Chondrocyte (in vitro differentiated cells): Measurements from ENCODE around the gene CFAP46. TPM values are rescaled to one million over a fixed set of nuclear protein-coding genes. Genes with fewer than 3 reads are reported as not detected.

Source experiments
- DNase-seq: peaks from one replicate; pipeline ENCODE4 v3.0.0; 2021; ENCODE audit warnings: mixed read lengths, low spot score
- H3K27ac Mint-ChIP-seq: one replicate; pipeline ENCODE4 v1.8.0; 2021; ENCODE audit warnings: mild to moderate bottlenecking, moderate library complexity, mixed read lengths; ENCODE audit not compliant: unreplicated experiment
- H3K27me3 Mint-ChIP-seq: 2 replicates; pipeline ENCODE4 v1.8.0; 2021; ENCODE audit warnings: low read depth, mixed read lengths
- H3K36me3 Mint-ChIP-seq: 2 replicates; pipeline ENCODE4 v1.8.0; 2021; ENCODE audit warnings: low read depth, mixed read lengths
- H3K4me1 Mint-ChIP-seq: 2 replicates; pipeline ENCODE4 v1.8.0; 2021; ENCODE audit warnings: low read depth, mild to moderate bottlenecking, mixed read lengths
- H3K4me3 Mint-ChIP-seq: one replicate; pipeline ENCODE4 v1.8.0; 2021; ENCODE audit warnings: mild to moderate bottlenecking, moderate library complexity, mixed read lengths; ENCODE audit not compliant: unreplicated experiment
- H3K9me3 Mint-ChIP-seq: 2 replicates; pipeline ENCODE4 v1.8.0; 2021; ENCODE audit warnings: low read depth, mixed read lengths
- CTCF ChIP-seq: fragments of 200-600 bp; sonication (generic); IDR thresholded peaks from 2 replicates; pipeline ENCODE4 v1.5.0; 2021; ENCODE audit warnings: antibody characterized with exemption, mild to moderate bottlenecking, moderate library complexity
- total RNA-seq: library from RNA; stranded (reverse); gene quantifications from 3 replicates; pipeline ENCODE4 v1.2.1, GENCODE V29; 2021

Gene CFAP46
- total RNA-seq, 1 donor from 2014 or later = 0.92 TPM

GRCh38 chr10:132785723-132786475 lies 156.5 kb downstream of the CFAP46 start, which contains the start of gene NKX6-2:
Gene NKX6-2 (minus strand): TSS chr10:132786147. CDS start chr10:132785948, 199 bp downstream.
- DNase-seq = no peak
- Mint-ChIP-seq H3K27ac (no peak within 1 kb of the TSS), H3K36me3 (peaks cover 17% of the 10 kb centered on the region), H3K4me1 (no peaks in the 10 kb centered on the region), H3K9me3 (no peaks in the 10 kb centered on the region), H3K4me3 (no peak within 1 kb of the TSS), H3K27me3 (peaks cover 16% of the 10 kb centered on the region)
- no peak for TF ChIP-seq CTCF

GRCh38 chr10:132784866-132785722 lies 157.3 kb downstream of the CFAP46 start:
- no peak for TF ChIP-seq CTCF
- no peaks in the 10 kb centered on the region for H3K4me1 Mint-ChIP-seq
- peaks cover 12% of the 10 kb centered on the region for H3K27me3 Mint-ChIP-seq
- no peak overlapping the region for H3K4me3 Mint-ChIP-seq
- H3K36me3 Mint-ChIP-seq = peaks cover 18% of the 10 kb centered on the region
- DNase-seq = no peak
- no peak overlapping the region for H3K27ac Mint-ChIP-seq
- H3K9me3 Mint-ChIP-seq = no peaks in the 10 kb centered on the region

GRCh38 chr10:132783940-132784865 lies 158.2 kb downstream of the CFAP46 start:
- DNase-seq = no peak
- H3K27me3 Mint-ChIP-seq = peaks cover 6% of the 10 kb centered on the region
- no peak overlapping the region for H3K4me3 Mint-ChIP-seq
- no peaks in the 10 kb centered on the region for H3K4me1 Mint-ChIP-seq
- H3K27ac Mint-ChIP-seq = no peak overlapping the region
- peaks cover 22% of the 10 kb centered on the region for H3K36me3 Mint-ChIP-seq
- H3K9me3 Mint-ChIP-seq = no peaks in the 10 kb centered on the region
- TF ChIP-seq CTCF = no peak

GRCh38 chr10:132783165-132783939 lies 159.0 kb downstream of the CFAP46 start:
- no peak for DNase-seq
- Mint-ChIP-seq H3K36me3 (peaks cover 22% of the 10 kb centered on the region), H3K4me3 (no peak overlapping the region), H3K27me3 (peaks cover 6% of the 10 kb centered on the region), H3K9me3 (no peaks in the 10 kb centered on the region), H3K4me1 (no peaks in the 10 kb centered on the region), H3K27ac (no peak overlapping the region)
- no peak for TF ChIP-seq CTCF
